SU-DHL-6 (cell line): ENCODE measurements around the gene PRPF8.

ENCODE experiments used
- CTCF ChIP-seq: fragments of 200-600 bp; sonication (generic); IDR thresholded peaks from one replicate; pipeline ENCODE4 v1.5.1; 2017; ENCODE audit warnings: antibody characterized with exemption, mild to moderate bottlenecking, low read length, moderate library complexity; ENCODE audit not compliant: insufficient read depth, poor library complexity, severe bottlenecking
- EZH2phosphoT487 ChIP-seq: fragments of 200-600 bp; sonication (generic), shearing (Covaris generic); conservative IDR thresholded peaks from 2 replicates; pipeline ENCODE4 v1.6.1; 2018; ENCODE audit warnings: mild to moderate bottlenecking, antibody characterized with exemption, low read length, moderate library complexity, mixed read lengths

GRCh38 chr17:1703063-1703462 lies 18.4 kb upstream of the PRPF8 start:
- TF ChIP-seq CTCF (no peak), EZH2phosphoT487 (no peak)
